Measurements from ENCODE around the gene HS1BP3. TPM values are rescaled to one million over a fixed set of nuclear protein-coding genes. Genes with fewer than 3 reads are reported as not detected.

HS1BP3 gene
- total and polyA plus RNA-seq, 9 of the 15 experiments (the other 6 are each of a cell fraction or from before 2014, with no cell fraction given): 0.41 to 8.3 (median 5.9) TPM

DNA sequence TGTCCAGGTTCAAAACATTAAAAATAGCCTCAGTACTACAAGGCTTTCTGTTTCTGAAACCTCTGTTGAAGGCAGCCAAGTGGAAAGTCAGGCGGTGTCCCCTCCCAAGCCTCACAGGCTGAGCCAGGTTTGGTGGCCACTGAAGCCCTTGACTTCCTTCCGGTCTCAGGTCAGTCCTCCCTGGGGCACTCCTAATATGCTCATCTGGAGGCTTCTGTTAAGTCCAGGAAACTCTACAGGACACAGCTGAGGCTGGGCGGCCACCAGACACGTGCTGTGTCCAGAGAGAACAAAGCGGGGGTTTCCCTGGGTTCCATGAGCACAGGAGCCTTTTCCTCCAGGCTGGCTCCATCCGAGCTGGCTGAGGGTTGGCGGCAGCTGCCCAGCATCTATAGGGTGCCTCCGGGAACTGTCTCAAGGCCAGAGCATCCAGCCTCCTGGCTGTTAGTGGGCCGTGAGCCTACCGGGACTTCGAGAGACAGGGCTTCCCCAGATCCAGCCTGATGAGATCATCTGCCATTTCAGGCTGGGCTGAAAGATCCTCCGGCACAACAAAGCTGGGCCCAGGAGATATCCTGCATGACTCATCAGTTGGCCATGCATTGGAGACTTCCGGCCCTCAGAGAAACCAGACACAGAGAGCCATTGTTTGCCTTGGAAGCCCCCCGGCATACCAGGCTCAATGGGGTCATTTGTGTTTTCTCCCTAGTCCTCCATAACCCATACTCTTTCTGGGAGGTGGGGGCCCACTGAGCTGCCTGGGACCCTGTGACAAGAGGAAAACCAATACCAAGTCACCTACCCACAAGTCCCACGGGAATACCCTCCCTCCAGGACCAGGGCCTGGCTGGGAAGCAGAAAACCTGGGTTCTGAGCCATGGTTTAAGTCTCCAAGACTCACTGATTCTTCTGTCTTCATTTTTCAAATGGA lies 71.7 kb downstream of the HS1BP3 start (continued):
- TF ChIP-seq ZC3H4 (CRISPR knock-in tag; IDR thresholded peaks at IDR 0.05; ENCODE audit: borderline replicate concordance) (no peak), NFE2L1 (tag; IDR thresholded peaks at IDR 0.05; ENCODE audit: borderline replicate concordance, low read depth) (peak; percentile 57; the same call in 1 of the 2 replicates), GTF2A2 (tag; IDR thresholded peaks at IDR 0.05) (peak; percentile 77; the same call in 1 of the 2 replicates), MXD1 (CRISPR knock-in tag; IDR thresholded peaks at IDR 0.05; ENCODE audit: borderline replicate concordance, poor library complexity, severe bottlenecking) (no peak), SMARCB1 (IDR thresholded peaks at IDR 0.05; ENCODE audit: insufficient read length, low read depth) (no peak), ELF4 (CRISPR knock-in tag; IDR thresholded peaks at IDR 0.05) (peak; percentile 62), TEAD4 (IDR thresholded peaks at IDR 0.05; ENCODE audit: low read length) (peak; percentile 85), TEAD4 (CRISPR knock-in tag; IDR thresholded peaks at IDR 0.05; ENCODE audit: borderline replicate concordance) (no peak), CCNT2 (IDR thresholded peaks at IDR 0.05; ENCODE audit: borderline replicate concordance, extremely low read depth, insufficient read length, low read depth, low read length) (no peak), SIRT6 (IDR thresholded peaks at IDR 0.05; ENCODE audit: low read depth, low read length) (no peak), KDM5B (IDR thresholded peaks at IDR 0.05; ENCODE audit: insufficient replicate concordance, low read depth, low read length) (peak; percentile 50), CXXC5 (CRISPR knock-in tag; IDR thresholded peaks at IDR 0.05) (peak; percentile 74), FOXA1 (IDR thresholded peaks at IDR 0.05; ENCODE audit: borderline replicate concordance) (no peak), ZNF431 (CRISPR knock-in tag; IDR thresholded peaks at IDR 0.05) (peak; percentile 63; the same call in 1 of the 2 replicates), NEUROD1 (IDR thresholded peaks at IDR 0.05; ENCODE audit: borderline replicate concordance, low read depth, low read length, partially characterized antibody) (peak; percentile 82), RBBP5 (IDR thresholded peaks at IDR 0.05; ENCODE audit: borderline replicate concordance, insufficient read depth, low read length, poor library complexity, severe bottlenecking) (peak; percentile 30), L3MBTL2 (IDR thresholded peaks at IDR 0.05) (peak; percentile 98), HCFC1 (IDR thresholded peaks at IDR 0.05; ENCODE audit: low read depth, low read length) (peak; percentile 34; the same call in 1 of the 2 replicates), MXI1 (IDR thresholded peaks at IDR 0.05; ENCODE audit: low read depth, low read length) (no peak), CREBBP (IDR thresholded peaks at IDR 0.05; ENCODE audit: low read depth, low read length) (no peak), CBX1 (IDR thresholded peaks at IDR 0.05; ENCODE audit: low read depth) (no peak), ZNF408 (CRISPR knock-in tag; IDR thresholded peaks at IDR 0.05; ENCODE audit: low read depth) (no peak), ZBTB26 (CRISPR knock-in tag; IDR thresholded peaks at IDR 0.05) (peak; percentile 47; the same call in 1 of the 2 replicates), ZNF232 (CRISPR knock-in tag; IDR thresholded peaks at IDR 0.05) (no peak)
- TF ChIP-seq, protein P1, sequence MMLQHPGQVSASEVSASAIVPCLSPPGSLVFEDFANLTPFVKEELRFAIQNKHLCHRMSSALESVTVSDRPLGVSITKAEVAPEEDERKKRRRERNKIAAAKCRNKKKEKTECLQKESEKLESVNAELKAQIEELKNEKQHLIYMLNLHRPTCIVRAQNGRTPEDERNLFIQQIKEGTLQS (IDR thresholded peaks at IDR 0.05): peak; percentile 100
- TF ChIP-seq, protein P1 (CRISPR knock-in tag; conservative IDR thresholded peaks at IDR 0.05): peak; percentile 99
